ENCODE data around the gene SPRED2. TPM values are rescaled to one million over a fixed set of nuclear protein-coding genes. Genes with fewer than 3 reads are reported as not detected.

The SPRED2 gene
- total RNA-seq, 1 donor from 2014 or later = 54.5 TPM

DNA sequence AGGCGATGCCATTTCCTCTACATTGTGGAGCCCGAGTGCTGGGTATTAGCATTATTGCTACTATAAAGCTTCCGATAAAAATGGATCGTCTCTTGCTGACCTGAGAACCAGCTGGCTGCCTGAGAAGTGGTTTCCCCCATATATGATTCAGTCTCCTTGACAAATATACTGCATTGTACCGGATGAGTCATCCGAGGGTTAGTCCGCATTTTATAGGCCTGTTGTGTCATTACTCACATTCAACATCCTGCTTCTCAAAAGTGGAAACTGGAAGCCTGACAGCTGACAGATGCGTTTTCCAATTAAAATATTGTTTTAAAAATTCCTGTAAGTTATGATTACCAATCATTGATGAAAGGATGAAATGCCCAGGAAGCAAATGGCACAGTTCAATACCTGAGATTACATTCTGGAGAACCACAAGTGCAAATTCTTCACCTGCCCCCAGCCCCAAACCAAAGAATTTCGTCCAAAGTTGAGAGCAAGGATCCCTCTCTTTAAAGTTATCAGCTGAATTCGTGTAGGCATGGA lies 65.7 kb downstream of the SPRED2 start:
- Mint-ChIP-seq H3K4me1 (ENCODE audit: low read depth, unreplicated experiment) (peaks cover 66% of the 10 kb centered on the region), H3K36me3 (ENCODE audit: unreplicated experiment) (no peaks in the 10 kb centered on the region), H3K4me3 (ENCODE audit: unreplicated experiment) (peak overlapping the region; percentile 12), H3K27ac (ENCODE audit: unreplicated experiment) (no peak overlapping the region), H3K27me3 (ENCODE audit: unreplicated experiment) (peaks cover 2% of the 10 kb centered on the region), H3K9me3 (ENCODE audit: unreplicated experiment) (peaks cover 4% of the 10 kb centered on the region)
- DNase-seq = no peak
- TF ChIP-seq, protein P1, sequence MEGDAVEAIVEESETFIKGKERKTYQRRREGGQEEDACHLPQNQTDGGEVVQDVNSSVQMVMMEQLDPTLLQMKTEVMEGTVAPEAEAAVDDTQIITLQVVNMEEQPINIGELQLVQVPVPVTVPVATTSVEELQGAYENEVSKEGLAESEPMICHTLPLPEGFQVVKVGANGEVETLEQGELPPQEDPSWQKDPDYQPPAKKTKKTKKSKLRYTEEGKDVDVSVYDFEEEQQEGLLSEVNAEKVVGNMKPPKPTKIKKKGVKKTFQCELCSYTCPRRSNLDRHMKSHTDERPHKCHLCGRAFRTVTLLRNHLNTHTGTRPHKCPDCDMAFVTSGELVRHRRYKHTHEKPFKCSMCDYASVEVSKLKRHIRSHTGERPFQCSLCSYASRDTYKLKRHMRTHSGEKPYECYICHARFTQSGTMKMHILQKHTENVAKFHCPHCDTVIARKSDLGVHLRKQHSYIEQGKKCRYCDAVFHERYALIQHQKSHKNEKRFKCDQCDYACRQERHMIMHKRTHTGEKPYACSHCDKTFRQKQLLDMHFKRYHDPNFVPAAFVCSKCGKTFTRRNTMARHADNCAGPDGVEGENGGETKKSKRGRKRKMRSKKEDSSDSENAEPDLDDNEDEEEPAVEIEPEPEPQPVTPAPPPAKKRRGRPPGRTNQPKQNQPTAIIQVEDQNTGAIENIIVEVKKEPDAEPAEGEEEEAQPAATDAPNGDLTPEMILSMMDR (IDR thresholded peaks at IDR 0.05; ENCODE audit: partially characterized antibody, unreplicated experiment) = no peak

DNA sequence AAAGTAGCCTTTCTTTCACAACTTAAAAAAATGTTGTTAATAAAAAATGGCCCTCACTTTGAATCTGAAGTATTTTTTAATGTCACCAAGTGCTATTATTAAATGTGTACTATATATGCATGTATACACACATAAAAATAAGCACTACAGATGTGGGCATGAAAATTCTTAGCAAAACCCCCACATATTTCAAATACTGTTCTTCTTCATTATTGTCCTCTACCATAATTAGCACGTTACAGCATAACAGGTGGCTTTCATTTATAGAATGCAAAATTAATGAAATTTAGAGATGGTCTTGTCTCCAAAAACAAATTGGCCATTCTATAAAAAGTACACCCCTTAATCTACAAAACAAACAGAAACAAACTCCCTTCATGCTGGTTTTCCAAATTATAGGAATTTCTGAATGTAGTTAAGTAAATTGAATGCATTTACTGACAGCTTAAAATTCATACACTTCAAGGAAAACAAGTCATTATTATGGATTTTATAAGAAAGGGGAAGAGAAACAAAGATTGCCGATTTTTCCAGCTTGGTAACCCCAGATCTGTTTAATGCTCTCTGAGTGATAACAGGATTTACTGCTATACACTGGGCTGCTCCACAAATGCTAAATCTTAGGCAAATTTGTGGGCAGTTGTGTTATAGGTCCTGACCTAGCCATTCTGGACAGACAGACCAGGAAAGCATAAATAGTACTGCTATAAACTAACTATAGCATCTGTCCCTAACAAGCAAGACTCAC lies 67.2 kb downstream of the SPRED2 start:
- TF ChIP-seq, protein P1 (IDR thresholded peaks at IDR 0.05; ENCODE audit: partially characterized antibody, unreplicated experiment) = no peak
- peaks cover 4% of the 10 kb centered on the region for H3K27me3 Mint-ChIP-seq (ENCODE audit: unreplicated experiment)
- DNase-seq = no peak
- peaks cover 60% of the 10 kb centered on the region for H3K4me1 Mint-ChIP-seq (ENCODE audit: low read depth, unreplicated experiment)
- no peak overlapping the region for H3K4me3 Mint-ChIP-seq (ENCODE audit: unreplicated experiment)
- no peaks in the 10 kb centered on the region for H3K36me3 Mint-ChIP-seq (ENCODE audit: unreplicated experiment)
- peaks cover 4% of the 10 kb centered on the region for H3K9me3 Mint-ChIP-seq (ENCODE audit: unreplicated experiment)
- peak overlapping the region; percentile 5 for H3K27ac Mint-ChIP-seq (ENCODE audit: unreplicated experiment)

GRCh38 chr2:65363879-65364666 lies 68.3 kb downstream of the SPRED2 start:
- peak overlapping the region; percentile 36 for H3K4me3 Mint-ChIP-seq (ENCODE audit: unreplicated experiment)
- H3K27ac Mint-ChIP-seq (ENCODE audit: unreplicated experiment) = peak overlapping the region; percentile 74
- H3K9me3 Mint-ChIP-seq (ENCODE audit: unreplicated experiment) = peaks cover 4% of the 10 kb centered on the region
- H3K27me3 Mint-ChIP-seq (ENCODE audit: unreplicated experiment) = peaks cover 4% of the 10 kb centered on the region
- peaks cover 54% of the 10 kb centered on the region for H3K4me1 Mint-ChIP-seq (ENCODE audit: low read depth, unreplicated experiment)
- H3K36me3 Mint-ChIP-seq (ENCODE audit: unreplicated experiment) = no peaks in the 10 kb centered on the region
- no peak for DNase-seq
- TF ChIP-seq, protein P1 (IDR thresholded peaks at IDR 0.05; ENCODE audit: partially characterized antibody, unreplicated experiment) = no peak

- TF ChIP-seq, protein P1 (IDR thresholded peaks at IDR 0.05; ENCODE audit: partially characterized antibody, unreplicated experiment) = no peak
- Mint-ChIP-seq H3K4me3 (ENCODE audit: unreplicated experiment) (peak overlapping the region; percentile 32), H3K27ac (ENCODE audit: unreplicated experiment) (peak overlapping the region; percentile 88), H3K9me3 (ENCODE audit: unreplicated experiment) (peaks cover 4% of the 10 kb centered on the region), H3K4me1 (ENCODE audit: low read depth, unreplicated experiment) (peaks cover 61% of the 10 kb centered on the region), H3K27me3 (ENCODE audit: unreplicated experiment) (peaks cover 4% of the 10 kb centered on the region), H3K36me3 (ENCODE audit: unreplicated experiment) (no peaks in the 10 kb centered on the region)
- no peak for DNase-seq
These were observed 70.8 kb downstream of the SPRED2 start for GRCh38 chr2:65361623-65362022.

All from glutamatergic neuron (in vitro differentiated cells).